Measurements from ENCODE around the gene SHROOM2.
A peak's percentile ranks its signal among the peaks of the same experiment; 100 is the strongest.
"Not testable (repeated sequence)": the region's sequence is repeated elsewhere in the genome, so short reads cannot be mapped to it uniquely, and the experiment has no call there.

The SHROOM2 gene

DNA sequence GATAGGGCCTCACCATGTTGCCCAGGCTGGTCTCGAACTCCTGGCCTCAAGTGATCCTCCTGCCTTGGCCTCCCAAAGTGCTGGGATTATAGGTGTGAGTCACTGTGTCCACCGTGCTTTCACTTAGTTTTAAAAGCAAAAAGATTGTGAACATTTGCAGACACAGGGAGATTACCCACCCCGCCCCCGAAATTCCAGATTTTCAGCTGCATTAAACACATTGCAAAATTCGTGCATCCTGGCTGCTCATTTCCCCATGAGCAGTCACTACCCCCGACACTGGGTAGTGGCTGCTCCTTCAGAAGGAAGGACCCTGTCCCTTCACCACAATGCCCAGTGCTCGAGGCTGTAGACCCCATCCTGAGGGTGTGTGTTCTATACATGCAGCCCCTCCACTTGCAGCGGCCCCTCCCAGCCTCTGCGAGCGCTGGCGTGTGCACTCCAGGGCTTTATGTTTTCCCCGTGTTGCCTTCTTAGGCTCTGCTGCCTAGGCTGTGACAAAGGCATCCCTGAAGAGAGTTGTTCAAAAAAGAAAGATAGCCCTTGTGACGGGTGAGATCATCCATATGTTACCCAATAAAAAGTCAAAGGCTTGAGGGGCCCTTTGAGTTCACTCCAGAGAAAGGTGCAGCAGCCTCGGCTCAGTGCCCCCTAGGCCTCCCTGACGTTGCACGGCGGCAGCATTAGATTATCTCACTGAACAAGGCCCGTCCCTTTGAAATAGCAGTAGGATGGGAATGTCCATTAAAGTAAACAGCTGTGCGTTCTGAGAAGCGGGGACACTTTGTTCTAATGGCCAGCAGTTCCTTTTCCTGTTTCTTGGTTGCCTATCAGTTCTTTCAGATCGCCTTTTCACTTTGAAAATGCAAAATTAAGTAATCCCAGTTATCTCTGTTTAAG is 71.6 kb downstream of the SHROOM2 start:
- WGBS, 2 experiments (ENCODE audit: insufficient coverage in 2 of 2): 84 to 88% methylated on average over 6 to 7 of the region's 21 CpGs
- no peak overlapping the region for H3K27ac ChIP-seq (ENCODE audit: low read depth, low read length, severe bottlenecking)
- no peak overlapping the region for H3K4me3 ChIP-seq (ENCODE audit: extremely low read depth, insufficient read depth, low read length, poor library complexity, severe bottlenecking)
- peaks cover 31% of the 10 kb centered on the region for H3K4me1 ChIP-seq (ENCODE audit: control insufficient read depth, insufficient read depth, low read length, poor library complexity, severe bottlenecking)
- H3K36me3 ChIP-seq (ENCODE audit: control insufficient read depth, insufficient read depth, low read length): no peaks in the 10 kb centered on the region
- H3K9me3 ChIP-seq (ENCODE audit: control insufficient read depth, low read length): no peaks in the 10 kb centered on the region

DNA sequence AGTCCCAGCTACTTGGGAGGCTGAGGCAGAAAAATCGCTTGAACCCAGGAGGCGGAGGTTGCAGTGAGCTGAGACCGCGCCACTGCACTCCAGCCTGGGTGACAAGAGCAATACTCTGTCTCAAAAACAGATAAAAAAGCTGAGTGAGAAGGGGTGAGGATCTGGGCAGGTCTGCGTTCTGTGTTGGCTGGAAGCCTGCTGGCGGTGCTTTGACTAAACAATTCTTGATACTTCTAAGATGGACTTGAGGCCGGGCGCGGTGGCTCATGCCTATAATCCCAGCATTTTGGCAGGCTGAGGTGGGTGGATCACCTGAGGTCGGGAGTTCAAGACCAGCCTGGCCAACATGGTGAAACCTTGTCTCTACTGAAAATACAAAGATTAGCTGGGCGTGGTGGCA is 72.5 kb downstream of the SHROOM2 start:
- not testable (repeated sequence) for H3K36me3 ChIP-seq (ENCODE audit: control insufficient read depth, insufficient read depth, low read length); H3K27ac ChIP-seq (ENCODE audit: low read depth, low read length, severe bottlenecking); H3K9me3 ChIP-seq (ENCODE audit: control insufficient read depth, low read length); H3K4me3 ChIP-seq (ENCODE audit: extremely low read depth, insufficient read depth, low read length, poor library complexity, severe bottlenecking)
- peaks cover 28% of the 10 kb centered on the region for H3K4me1 ChIP-seq (ENCODE audit: control insufficient read depth, insufficient read depth, low read length, poor library complexity, severe bottlenecking)
- WGBS, 2 experiments (ENCODE audit: insufficient coverage in 2 of 2): 95 to 97% methylated on average over 4 to 5 of the region's 11 CpGs

DNA sequence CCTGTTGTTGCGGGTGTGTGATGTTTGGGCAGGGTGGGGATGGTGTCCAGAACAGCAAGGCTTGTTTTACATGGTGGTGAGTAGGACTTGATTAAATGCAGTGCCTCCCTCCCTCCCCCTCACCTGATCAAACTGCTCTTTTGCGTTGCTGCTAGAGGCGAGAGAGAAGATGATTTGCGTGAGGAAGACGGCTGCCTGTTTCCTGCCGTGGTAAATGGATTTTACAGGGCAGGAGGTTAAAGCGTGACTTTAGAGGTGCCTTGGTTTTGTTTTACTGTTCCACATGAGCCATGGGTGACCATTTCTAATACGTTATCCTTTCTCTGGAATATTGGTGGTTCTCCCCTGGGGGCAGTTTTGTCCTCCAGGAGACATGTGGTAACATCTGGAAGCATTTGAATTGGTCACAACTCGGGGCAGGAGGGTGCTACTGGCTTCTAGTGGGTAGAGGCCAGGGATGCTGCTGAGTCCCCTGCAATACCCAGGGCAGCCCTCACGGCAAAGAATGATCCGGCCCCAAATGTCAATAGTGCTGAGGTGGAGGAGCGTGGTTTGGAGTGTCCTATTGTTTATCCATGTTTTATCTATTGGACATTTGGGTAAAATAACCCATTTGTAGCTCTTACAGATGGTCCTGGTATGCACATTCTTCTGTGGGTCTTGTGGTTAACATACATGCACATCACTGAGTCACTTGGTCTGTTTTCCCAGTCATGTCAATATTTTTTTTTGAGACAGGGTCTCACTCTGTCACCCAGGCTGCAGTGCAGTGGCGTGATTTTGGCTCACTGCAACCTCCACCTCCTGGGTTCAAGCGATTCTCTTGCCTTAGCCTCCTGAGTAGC is 73.7 kb downstream of the SHROOM2 start:
- Histone ChIP-seq H3K4me3 (ENCODE audit: extremely low read depth, insufficient read depth, low read length, poor library complexity, severe bottlenecking) (no peak overlapping the region), H3K36me3 (ENCODE audit: control insufficient read depth, insufficient read depth, low read length) (no peaks in the 10 kb centered on the region), H3K9me3 (ENCODE audit: control insufficient read depth, low read length) (no peaks in the 10 kb centered on the region), H3K4me1 (ENCODE audit: control insufficient read depth, insufficient read depth, low read length, poor library complexity, severe bottlenecking) (peaks cover 24% of the 10 kb centered on the region), H3K27ac (ENCODE audit: low read depth, low read length, severe bottlenecking) (no peak overlapping the region)
- 90 to 93% methylated on average over 2 to 6 of the region's 14 CpGs for WGBS, 2 experiments (ENCODE audit: insufficient coverage in 2 of 2)

DNA sequence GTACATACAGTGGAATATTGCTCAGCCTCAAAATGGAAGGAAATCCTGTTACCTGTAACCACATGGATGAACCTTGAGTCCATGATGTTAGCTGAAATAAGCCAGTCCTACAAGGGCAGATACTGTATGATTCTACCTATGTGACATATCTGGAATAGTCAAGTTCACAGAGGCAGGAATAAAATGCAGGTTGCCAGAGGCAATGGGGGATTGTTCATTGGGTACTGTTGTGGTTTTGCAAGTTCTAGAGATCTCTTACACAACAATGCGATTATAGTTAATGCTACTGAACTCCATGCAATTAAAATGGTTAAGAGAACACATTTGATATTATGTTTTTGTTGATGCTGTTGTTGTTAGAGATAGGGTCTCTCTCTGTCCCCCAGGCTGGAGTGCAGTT is 74.6 kb downstream of the SHROOM2 start:
- Histone ChIP-seq H3K36me3 (ENCODE audit: control insufficient read depth, insufficient read depth, low read length) (no peaks in the 10 kb centered on the region), H3K27ac (ENCODE audit: low read depth, low read length, severe bottlenecking) (no peak overlapping the region), H3K4me3 (ENCODE audit: extremely low read depth, insufficient read depth, low read length, poor library complexity, severe bottlenecking) (no peak overlapping the region), H3K9me3 (ENCODE audit: control insufficient read depth, low read length) (no peaks in the 10 kb centered on the region), H3K4me1 (ENCODE audit: control insufficient read depth, insufficient read depth, low read length, poor library complexity, severe bottlenecking) (peaks cover 23% of the 10 kb centered on the region)
- WGBS, 2 experiments (ENCODE audit: insufficient coverage in 2 of 2): no CpG with 5 or more reads among the region's 1 CpG

DNA sequence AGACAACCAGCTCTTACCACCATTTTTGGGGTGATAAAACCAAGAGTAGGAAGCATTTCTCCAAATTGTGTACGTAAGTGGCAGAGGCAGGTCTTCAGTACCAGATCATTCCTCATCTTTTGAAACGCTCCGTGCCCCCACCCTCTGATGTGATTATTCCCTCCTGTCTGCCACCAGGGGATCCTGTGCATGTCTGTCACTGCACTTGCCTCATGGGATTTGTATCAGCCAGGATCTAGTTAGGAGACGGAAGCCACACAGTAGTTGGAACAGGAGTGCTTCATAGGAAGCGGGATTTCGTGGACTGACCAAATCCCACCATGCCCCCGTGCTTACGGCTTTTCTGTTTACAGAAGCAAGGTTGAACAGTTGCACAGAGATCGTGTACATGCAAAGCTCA is 75.5 kb downstream of the SHROOM2 start:
- H3K27ac ChIP-seq (ENCODE audit: low read depth, low read length, severe bottlenecking): no peak overlapping the region
- WGBS, 2 experiments (ENCODE audit: insufficient coverage in 2 of 2): 93 to 98% methylated on average over 5 to 6 of the region's 9 CpGs
- no peaks in the 10 kb centered on the region for H3K36me3 ChIP-seq (ENCODE audit: control insufficient read depth, insufficient read depth, low read length)
- H3K4me1 ChIP-seq (ENCODE audit: control insufficient read depth, insufficient read depth, low read length, poor library complexity, severe bottlenecking): peaks cover 27% of the 10 kb centered on the region
- no peak overlapping the region for H3K4me3 ChIP-seq (ENCODE audit: extremely low read depth, insufficient read depth, low read length, poor library complexity, severe bottlenecking)
- H3K9me3 ChIP-seq (ENCODE audit: control insufficient read depth, low read length): no peaks in the 10 kb centered on the region

DNA sequence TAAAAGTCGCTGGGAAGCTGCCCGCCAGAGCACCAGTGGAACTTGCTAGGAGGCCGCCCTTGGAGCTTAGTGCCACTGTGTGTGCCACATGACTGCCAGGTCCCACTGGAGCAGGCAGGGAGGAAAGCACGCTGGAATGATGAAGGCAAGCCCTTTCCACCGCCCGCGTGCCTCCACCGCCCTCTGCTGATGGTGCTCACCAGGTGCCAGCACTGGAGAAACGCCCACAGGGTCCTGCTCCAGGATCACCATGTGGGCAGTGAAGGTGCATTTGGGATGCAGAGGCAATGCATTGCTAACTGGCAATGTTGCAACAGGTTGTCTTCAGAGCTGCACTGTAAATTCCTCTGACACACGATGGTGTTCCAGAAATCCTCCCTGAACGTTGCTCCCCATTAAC is 76.3 kb downstream of the SHROOM2 start:
- Histone ChIP-seq H3K36me3 (ENCODE audit: control insufficient read depth, insufficient read depth, low read length) (no peaks in the 10 kb centered on the region), H3K9me3 (ENCODE audit: control insufficient read depth, low read length) (no peaks in the 10 kb centered on the region), H3K4me3 (ENCODE audit: extremely low read depth, insufficient read depth, low read length, poor library complexity, severe bottlenecking) (no peak overlapping the region), H3K27ac (ENCODE audit: low read depth, low read length, severe bottlenecking) (no peak overlapping the region), H3K4me1 (ENCODE audit: control insufficient read depth, insufficient read depth, low read length, poor library complexity, severe bottlenecking) (peaks cover 30% of the 10 kb centered on the region)
- 80 to 93% methylated on average over 1 to 8 of the region's 11 CpGs for WGBS, 2 experiments (ENCODE audit: insufficient coverage in 2 of 2)

DNA sequence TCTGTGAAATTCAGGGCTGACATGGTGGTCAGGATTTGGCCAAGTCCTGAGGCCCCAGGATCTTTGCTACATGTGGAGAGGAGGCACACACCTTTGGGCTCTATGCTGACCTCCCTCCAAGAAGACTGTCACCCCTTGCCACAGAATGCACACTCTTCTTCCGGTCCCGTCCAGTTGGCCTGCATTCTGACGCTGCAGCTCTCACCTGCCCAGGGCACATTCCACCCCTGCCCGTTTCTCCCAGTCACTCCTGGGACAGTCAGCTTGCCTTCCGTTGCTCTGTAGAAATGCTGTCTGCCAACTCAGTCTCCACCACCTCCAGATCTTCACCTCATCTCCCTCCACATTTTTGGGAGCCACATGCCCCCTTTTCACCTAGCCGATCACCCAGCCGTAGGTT is 76.7 kb downstream of the SHROOM2 start:
- Histone ChIP-seq H3K4me3 (ENCODE audit: extremely low read depth, insufficient read depth, low read length, poor library complexity, severe bottlenecking) (no peak overlapping the region), H3K27ac (ENCODE audit: low read depth, low read length, severe bottlenecking) (no peak overlapping the region), H3K9me3 (ENCODE audit: control insufficient read depth, low read length) (no peaks in the 10 kb centered on the region), H3K36me3 (ENCODE audit: control insufficient read depth, insufficient read depth, low read length) (no peaks in the 10 kb centered on the region), H3K4me1 (ENCODE audit: control insufficient read depth, insufficient read depth, low read length, poor library complexity, severe bottlenecking) (peaks cover 29% of the 10 kb centered on the region)
- WGBS, 2 experiments (ENCODE audit: insufficient coverage in 2 of 2): 97 to 100% methylated on average over 3 to 7 of the region's 7 CpGs

GRCh38 chrX:9864011-9864410 is 77.8 kb downstream of the SHROOM2 start:
- Histone ChIP-seq H3K4me1 (ENCODE audit: control insufficient read depth, insufficient read depth, low read length, poor library complexity, severe bottlenecking) (peaks cover 29% of the 10 kb centered on the region), H3K4me3 (ENCODE audit: extremely low read depth, insufficient read depth, low read length, poor library complexity, severe bottlenecking) (no peak overlapping the region), H3K36me3 (ENCODE audit: control insufficient read depth, insufficient read depth, low read length) (no peaks in the 10 kb centered on the region), H3K9me3 (ENCODE audit: control insufficient read depth, low read length) (no peaks in the 10 kb centered on the region), H3K27ac (ENCODE audit: low read depth, low read length, severe bottlenecking) (no peak overlapping the region)
- WGBS, 2 experiments (ENCODE audit: insufficient coverage in 2 of 2): 56 to 88% methylated on average over 3 of the region's 10 CpGs

- no peaks in the 10 kb centered on the region for H3K36me3 ChIP-seq (ENCODE audit: control insufficient read depth, insufficient read depth, low read length)
- no peak overlapping the region for H3K4me3 ChIP-seq (ENCODE audit: extremely low read depth, insufficient read depth, low read length, poor library complexity, severe bottlenecking)
- peaks cover 20% of the 10 kb centered on the region for H3K4me1 ChIP-seq (ENCODE audit: control insufficient read depth, insufficient read depth, low read length, poor library complexity, severe bottlenecking)
- H3K9me3 ChIP-seq (ENCODE audit: control insufficient read depth, low read length): no peaks in the 10 kb centered on the region
- peak overlapping the region; percentile 49 for H3K27ac ChIP-seq (ENCODE audit: low read depth, low read length, severe bottlenecking)
- 84 to 86% methylated on average over 1 to 7 of the region's 12 CpGs for WGBS, 2 experiments (ENCODE audit: insufficient coverage in 2 of 2)
Measured at GRCh38 chrX:9865804-9866472, 79.7 kb downstream of the SHROOM2 start.

DNA sequence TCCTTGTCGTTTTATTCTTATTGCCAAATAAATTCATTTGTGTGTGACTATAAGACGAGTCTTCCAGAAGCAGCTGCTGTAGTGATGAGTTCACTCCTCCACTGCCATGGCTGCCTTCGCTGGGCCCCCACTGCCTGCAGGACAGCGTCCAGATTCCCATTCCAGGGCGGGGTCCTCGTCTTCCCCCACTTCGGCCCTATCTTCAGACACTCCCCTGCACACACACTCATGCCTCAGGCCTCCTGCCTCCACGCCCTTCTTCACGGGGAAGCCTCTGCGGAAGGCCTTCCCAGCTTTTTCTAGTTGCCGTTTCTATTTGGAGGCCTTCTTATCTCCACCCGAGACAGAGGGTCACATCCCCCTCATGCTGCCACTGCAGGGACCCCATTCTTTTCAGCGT is 80.4 kb downstream of the SHROOM2 start:
- WGBS, 2 experiments (ENCODE audit: insufficient coverage in 2 of 2): 74 to 81% methylated on average over 4 to 7 of the region's 13 CpGs
- H3K36me3 ChIP-seq (ENCODE audit: control insufficient read depth, insufficient read depth, low read length): no peaks in the 10 kb centered on the region
- H3K4me1 ChIP-seq (ENCODE audit: control insufficient read depth, insufficient read depth, low read length, poor library complexity, severe bottlenecking): peaks cover 20% of the 10 kb centered on the region
- no peaks in the 10 kb centered on the region for H3K9me3 ChIP-seq (ENCODE audit: control insufficient read depth, low read length)
- H3K4me3 ChIP-seq (ENCODE audit: extremely low read depth, insufficient read depth, low read length, poor library complexity, severe bottlenecking): no peak overlapping the region
- peak overlapping the region; percentile 53 for H3K27ac ChIP-seq (ENCODE audit: low read depth, low read length, severe bottlenecking)
